Measurements from ENCODE around the gene CCS.
"Not testable (repeated sequence)": the region's sequence is repeated elsewhere in the genome, so short reads cannot be mapped to it uniquely, and the experiment has no call there.

Gene CCS

GRCh38 chr11:66631883-66632282 lies 38.9 kb downstream of the CCS start:
- DNase-seq, result no peak

DNA sequence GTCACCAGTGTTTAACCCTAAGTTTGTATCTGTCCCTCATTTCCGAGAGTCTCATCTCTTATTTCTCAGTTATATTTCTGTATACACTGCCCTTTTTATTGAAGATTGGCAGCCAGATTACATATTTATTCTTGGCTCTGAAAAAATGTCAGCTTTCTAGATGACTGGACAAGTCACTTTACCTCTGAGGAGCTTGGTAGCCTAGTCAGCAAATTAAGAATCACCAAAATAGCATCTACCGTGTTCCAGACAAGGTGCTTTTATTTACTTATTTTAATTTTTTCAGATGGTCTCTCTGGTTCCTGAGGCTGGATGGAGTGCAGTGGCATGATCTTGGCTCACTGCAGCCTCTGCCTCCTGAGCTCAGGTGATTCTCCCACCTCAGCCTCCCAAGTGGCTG lies 40.0 kb downstream of the CCS start:
- no peak for DNase-seq

GRCh38 chr11:66636411-66636810 lies 43.4 kb downstream of the CCS start:
- no peak for DNase-seq

DNA sequence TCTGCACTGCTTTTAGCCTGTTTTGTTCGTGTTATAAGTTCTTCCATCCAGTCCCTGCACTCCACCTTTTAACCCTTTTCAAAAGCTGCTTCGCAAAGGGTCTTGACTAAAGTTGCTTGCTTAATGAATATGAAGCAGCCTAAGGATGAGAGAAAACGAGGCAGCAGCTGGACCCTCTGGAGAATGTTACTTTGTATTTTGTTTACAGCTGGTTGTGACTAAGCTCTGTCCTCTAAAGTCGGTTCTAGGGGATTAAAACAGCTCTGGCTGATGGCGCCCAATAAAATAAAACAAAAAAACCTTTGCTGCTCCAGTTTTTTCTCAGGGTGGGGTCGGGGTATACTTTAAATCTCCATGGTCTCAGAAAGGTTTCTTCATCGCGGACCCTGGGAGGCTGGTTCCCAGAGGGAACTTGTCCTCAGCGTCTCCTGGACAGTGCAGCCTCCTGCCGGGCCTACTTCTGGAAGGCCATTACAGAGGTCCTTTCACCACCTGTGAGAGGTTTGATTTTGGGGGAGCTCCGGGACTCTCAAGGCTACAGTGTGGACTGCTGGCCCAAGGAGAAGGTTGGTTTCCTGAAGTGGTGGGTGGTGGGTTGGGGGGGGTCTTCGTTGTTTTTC lies 44.7 kb downstream of the CCS start:
- DNase-seq, result no peak

GRCh38 chr11:66638177-66639065 lies 45.4 kb downstream of the CCS start, which contains the start of gene RBM4:
TSS of gene RBM4 (plus strand) at chr11:66638703. CDS start at chr11:66639712, 1,009 bp downstream.
- peak; percentile 100 for DNase-seq

GRCh38 chr11:66639066-66639813 lies 46.3 kb downstream of the CCS start:
- DNase-seq, result peak; percentile 39

DNA sequence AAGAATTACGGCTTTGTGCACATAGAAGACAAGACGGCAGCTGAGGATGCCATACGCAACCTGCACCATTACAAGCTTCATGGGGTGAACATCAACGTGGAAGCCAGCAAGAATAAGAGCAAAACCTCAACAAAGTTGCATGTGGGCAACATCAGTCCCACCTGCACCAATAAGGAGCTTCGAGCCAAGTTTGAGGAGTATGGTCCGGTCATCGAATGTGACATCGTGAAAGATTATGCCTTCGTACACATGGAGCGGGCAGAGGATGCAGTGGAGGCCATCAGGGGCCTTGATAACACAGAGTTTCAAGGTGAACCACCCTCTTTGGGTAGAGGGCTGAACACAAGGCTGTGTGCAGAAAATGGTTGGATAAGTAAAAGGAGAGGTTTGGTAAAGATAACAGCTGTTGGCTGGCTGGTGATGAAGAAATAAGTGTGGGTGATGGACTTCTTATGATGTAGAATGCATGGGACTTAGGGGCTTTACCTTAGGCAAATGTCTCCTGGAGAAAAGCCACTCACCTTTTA lies 46.9 kb downstream of the CCS start:
- DNase-seq, result not testable (repeated sequence)

DNA sequence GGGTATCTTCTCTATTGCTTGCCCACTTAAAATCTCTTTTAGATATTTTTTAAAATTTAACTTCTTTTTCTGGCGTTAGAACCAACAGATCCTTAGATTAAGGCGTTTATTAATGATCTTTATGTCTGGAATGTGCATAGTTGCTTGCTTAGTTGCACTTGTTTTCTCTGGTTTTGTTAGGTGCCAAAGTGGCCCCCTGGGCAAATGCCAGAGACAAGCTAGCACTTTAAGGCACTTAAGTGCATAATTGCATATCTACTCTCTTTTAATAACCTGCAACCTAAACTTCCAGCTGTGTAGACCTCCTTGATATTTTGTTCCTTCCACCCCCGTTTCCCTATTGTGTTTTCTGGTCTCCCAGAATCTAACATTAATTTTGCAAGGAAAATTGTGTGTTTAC lies 48.8 kb downstream of the CCS start:
- DNase-seq, result no peak

GRCh38 chr11:66643745-66644437 lies 50.9 kb downstream of the CCS start:
- DNase-seq, result no peak

GRCh38 chr11:66646828-66647227 lies 53.8 kb downstream of the CCS start:
- DNase-seq, result no peak

- no peak for DNase-seq
Measured at GRCh38 chr11:66649903-66650302, 56.9 kb downstream of the CCS start.

- no peak for DNase-seq
Measured at GRCh38 chr11:66651016-66651415, 58.0 kb downstream of the CCS start.

DNA sequence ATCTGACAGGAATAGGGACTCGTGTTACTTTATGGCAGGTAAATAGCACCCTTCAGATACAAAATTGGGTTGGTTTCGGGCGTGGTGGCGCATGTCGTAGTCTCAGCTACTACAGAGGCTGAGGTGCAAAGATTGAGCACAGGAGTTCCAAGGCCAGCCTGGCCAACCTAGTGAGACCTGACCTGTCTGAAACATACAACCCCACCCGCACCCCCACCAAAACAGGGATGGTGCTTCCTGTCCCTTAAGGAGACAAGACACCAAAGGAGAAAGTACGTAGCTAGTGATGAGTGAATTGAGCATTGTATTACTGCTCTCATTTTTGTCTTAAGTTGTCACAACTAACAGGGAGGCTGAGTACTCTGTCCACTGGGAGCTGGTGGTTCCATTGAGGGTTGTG lies 59.7 kb downstream of the CCS start:
- no peak for DNase-seq

DNA sequence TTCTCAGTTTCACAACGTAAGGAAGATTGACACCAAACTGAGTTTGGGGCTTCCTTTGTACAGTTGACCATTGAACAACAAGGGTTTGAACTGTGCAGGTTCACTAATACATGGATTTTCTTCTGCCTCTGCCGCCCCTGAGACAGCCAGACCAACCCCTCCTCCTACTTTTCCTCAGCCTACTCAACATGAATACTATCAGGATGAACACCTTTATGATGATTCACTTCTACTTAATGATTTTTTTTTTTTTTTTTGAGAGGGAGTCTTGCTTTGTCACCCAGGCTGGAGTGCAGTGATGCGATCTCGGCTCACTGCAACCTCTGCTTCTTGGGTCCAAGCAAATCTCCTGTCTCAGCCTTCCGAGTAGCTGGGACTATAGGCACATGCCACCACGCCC lies 60.1 kb downstream of the CCS start:
- DNase-seq, result no peak

Data from MV-4-11 (cell line).